Measurements from ENCODE around the gene TRIM72. TPM values are rescaled to one million over a fixed set of nuclear protein-coding genes. Genes with fewer than 3 reads are reported as not detected.

The TRIM72 gene
- polyA plus RNA-seq, 3 donors: 0.04 TPM; not detected in 2

DNA sequence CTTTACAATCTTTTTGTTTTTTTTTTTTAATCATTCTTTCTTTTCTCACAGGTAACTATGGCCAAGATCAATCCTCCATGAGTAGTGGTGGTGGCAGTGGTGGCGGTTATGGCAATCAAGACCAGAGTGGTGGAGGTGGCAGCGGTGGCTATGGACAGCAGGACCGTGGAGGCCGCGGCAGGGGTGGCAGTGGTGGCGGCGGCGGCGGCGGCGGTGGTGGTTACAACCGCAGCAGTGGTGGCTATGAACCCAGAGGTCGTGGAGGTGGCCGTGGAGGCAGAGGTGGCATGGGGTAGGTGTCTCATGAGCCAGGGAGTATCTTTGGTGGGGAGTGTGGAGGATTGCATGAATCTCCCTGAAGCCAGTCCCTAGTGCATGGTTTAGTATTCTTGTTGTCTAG lies 29.0 kb upstream of the TRIM72 start:
- no peaks in the 10 kb centered on the region for H3K9me3 ChIP-seq (replicated peaks in 1 of 2; ENCODE audit: control insufficient read depth in 1 of 2, insufficient read depth in 1 of 2, low read length in 2 of 2)
- H3K4me2 ChIP-seq (replicated peaks; ENCODE audit: extremely low read depth, low read length, poor library complexity, severe bottlenecking): no peak overlapping the region
- TF ChIP-seq, protein P1, sequence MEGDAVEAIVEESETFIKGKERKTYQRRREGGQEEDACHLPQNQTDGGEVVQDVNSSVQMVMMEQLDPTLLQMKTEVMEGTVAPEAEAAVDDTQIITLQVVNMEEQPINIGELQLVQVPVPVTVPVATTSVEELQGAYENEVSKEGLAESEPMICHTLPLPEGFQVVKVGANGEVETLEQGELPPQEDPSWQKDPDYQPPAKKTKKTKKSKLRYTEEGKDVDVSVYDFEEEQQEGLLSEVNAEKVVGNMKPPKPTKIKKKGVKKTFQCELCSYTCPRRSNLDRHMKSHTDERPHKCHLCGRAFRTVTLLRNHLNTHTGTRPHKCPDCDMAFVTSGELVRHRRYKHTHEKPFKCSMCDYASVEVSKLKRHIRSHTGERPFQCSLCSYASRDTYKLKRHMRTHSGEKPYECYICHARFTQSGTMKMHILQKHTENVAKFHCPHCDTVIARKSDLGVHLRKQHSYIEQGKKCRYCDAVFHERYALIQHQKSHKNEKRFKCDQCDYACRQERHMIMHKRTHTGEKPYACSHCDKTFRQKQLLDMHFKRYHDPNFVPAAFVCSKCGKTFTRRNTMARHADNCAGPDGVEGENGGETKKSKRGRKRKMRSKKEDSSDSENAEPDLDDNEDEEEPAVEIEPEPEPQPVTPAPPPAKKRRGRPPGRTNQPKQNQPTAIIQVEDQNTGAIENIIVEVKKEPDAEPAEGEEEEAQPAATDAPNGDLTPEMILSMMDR (IDR thresholded peaks at IDR 0.05): no peak
- H3K4me3 ChIP-seq (replicated peaks in 1 of 3; ENCODE audit: low read depth in 2 of 3, low read length in 3 of 3): no peak overlapping the region
- H3K27me3 Mint-ChIP-seq (ENCODE audit: low read depth in 3 of 3): peaks cover 0 to 1% (median 0%) of the 10 kb centered on the region in 3 donors
- H3K36me3 ChIP-seq (replicated peaks in 1 of 2; ENCODE audit: control insufficient read depth in 1 of 2, insufficient read depth in 2 of 2, low read length in 2 of 2): peaks cover 68 to 78% of the 10 kb centered on the region in 2 donors
- H3K79me2 ChIP-seq (ENCODE audit: insufficient read depth, low read length): peaks cover 91% of the 10 kb centered on the region
- 91% methylated on average over 5 of the region's 14 CpGs for WGBS (ENCODE audit: insufficient coverage)
- no peak overlapping the region for H3K9ac ChIP-seq (ENCODE audit: insufficient read depth, low read length, poor library complexity, severe bottlenecking)
- peak overlapping the region in 1 of 2 donors; percentile 58 for H3K27ac ChIP-seq (ENCODE audit: low read depth in 1 of 2, low read length in 2 of 2)
- no peaks in the 10 kb centered on the region for H3K9me3 Mint-ChIP-seq
- no peak for DNase-seq
- peaks cover 58% of the 10 kb centered on the region for H3K4me1 Mint-ChIP-seq
- no peak overlapping the region for H2AFZ ChIP-seq (ENCODE audit: insufficient read depth, low read depth, low read length, poor library complexity, severe bottlenecking)
- H3K4me1 ChIP-seq (ENCODE audit: control insufficient read depth in 1 of 2, insufficient read depth in 2 of 2, low read length in 2 of 2): peaks cover 48 to 51% of the 10 kb centered on the region in 2 donors
- peaks cover 77 to 79% of the 10 kb centered on the region in 2 donors for H3K36me3 Mint-ChIP-seq
- no peaks in the 10 kb centered on the region for H3K27me3 ChIP-seq (ENCODE audit: control insufficient read depth in 2 of 2, insufficient read depth in 2 of 2, low read length in 2 of 2)
- H3K27ac Mint-ChIP-seq: peak overlapping the region in 5 of 7 donors; percentile 33 to 82 (median 63)
- H3K4me3 Mint-ChIP-seq: no peak overlapping the region
- H4K20me1 ChIP-seq (ENCODE audit: insufficient read depth, low read length): peaks cover 99% of the 10 kb centered on the region
- intact Hi-C loops (cut with micrococcal nuclease): loop anchor here in 1 of 2 donors (5.0 kb wide), 1 partner anchor 172 kb away; the partner anchor contains the start of gene ITGAX

DNA sequence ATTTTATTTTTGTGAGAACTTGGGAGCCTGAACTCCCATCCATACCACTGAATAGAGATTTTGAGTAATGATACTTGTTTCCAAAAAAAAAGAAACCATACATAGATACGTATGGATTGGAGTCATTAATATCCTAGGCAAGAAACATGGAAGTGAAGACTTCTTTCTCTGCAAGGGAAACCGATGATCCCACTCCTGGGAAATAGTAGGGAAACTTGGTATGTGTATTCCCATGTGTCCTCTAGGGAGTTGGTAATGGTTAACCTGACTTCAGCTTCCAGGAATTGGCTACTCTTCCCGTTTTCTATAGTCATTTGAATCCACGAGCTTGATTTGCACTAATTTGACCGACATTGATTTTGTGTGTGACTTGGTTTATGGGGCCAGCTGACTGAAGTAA lies 28.6 kb upstream of the TRIM72 start:
- no CpG with 5 or more reads among the region's 5 CpGs for WGBS (ENCODE audit: insufficient coverage)
- H3K4me3 ChIP-seq (replicated peaks in 1 of 3; ENCODE audit: low read depth in 2 of 3, low read length in 3 of 3): peak overlapping the region in 1 of 3 experiments; percentile 45
- H4K20me1 ChIP-seq (ENCODE audit: insufficient read depth, low read length): peaks cover 100% of the 10 kb centered on the region
- H3K9ac ChIP-seq (ENCODE audit: insufficient read depth, low read length, poor library complexity, severe bottlenecking): no peak overlapping the region
- peak overlapping the region; percentile 62 for H3K4me2 ChIP-seq (replicated peaks; ENCODE audit: extremely low read depth, low read length, poor library complexity, severe bottlenecking)
- no peaks in the 10 kb centered on the region for H3K9me3 ChIP-seq (replicated peaks in 1 of 2; ENCODE audit: control insufficient read depth in 1 of 2, insufficient read depth in 1 of 2, low read length in 2 of 2)
- Mint-ChIP-seq H3K4me1 (peaks cover 58% of the 10 kb centered on the region), H3K27ac (peak overlapping the region in 3 of 7 donors; percentile 37 to 71 (median 63)), H3K4me3 (peak overlapping the region in 1 of 2 donors; percentile 17), H3K9me3 (no peaks in the 10 kb centered on the region), H3K36me3 (peaks cover 81 to 84% of the 10 kb centered on the region in 2 donors), H3K27me3 (ENCODE audit: low read depth in 3 of 3) (peaks cover 0 to 2% (median 0%) of the 10 kb centered on the region in 3 donors)
- peaks cover 73 to 83% of the 10 kb centered on the region in 2 donors for H3K36me3 ChIP-seq (replicated peaks in 1 of 2; ENCODE audit: control insufficient read depth in 1 of 2, insufficient read depth in 2 of 2, low read length in 2 of 2)
- H3K4me1 ChIP-seq (ENCODE audit: control insufficient read depth in 1 of 2, insufficient read depth in 2 of 2, low read length in 2 of 2): peaks cover 48 to 51% of the 10 kb centered on the region in 2 donors
- DNase-seq: no peak
- intact Hi-C loops (cut with micrococcal nuclease): no loop called here
- peak overlapping the region in 1 of 2 donors; percentile 58 for H3K27ac ChIP-seq (ENCODE audit: low read depth in 1 of 2, low read length in 2 of 2)
- TF ChIP-seq, protein P1 (IDR thresholded peaks at IDR 0.05): no peak
- H3K79me2 ChIP-seq (ENCODE audit: insufficient read depth, low read length): peaks cover 91% of the 10 kb centered on the region
- no peak overlapping the region for H2AFZ ChIP-seq (ENCODE audit: insufficient read depth, low read depth, low read length, poor library complexity, severe bottlenecking)
- no peaks in the 10 kb centered on the region for H3K27me3 ChIP-seq (ENCODE audit: control insufficient read depth in 2 of 2, insufficient read depth in 2 of 2, low read length in 2 of 2)
